GM21526 (cell line): Measurements from ENCODE around the gene FEV.

Source experiments
- ATAC-seq: cut with Tn5 transposase; IDR thresholded peaks from one replicate; pipeline ENCODE4 v1.9.1; 2021; ENCODE audit warnings: moderate library complexity; ENCODE audit not compliant: unreplicated experiment, low FRiP score

Gene FEV

GRCh38 chr2:218985021-218985324, at the start of gene FEV:
Gene FEV, minus strand, starts transcription at chr2:218985184. Its CDS starts 109 bp downstream, at chr2:218985075.
- no peak for ATAC-seq

DNA sequence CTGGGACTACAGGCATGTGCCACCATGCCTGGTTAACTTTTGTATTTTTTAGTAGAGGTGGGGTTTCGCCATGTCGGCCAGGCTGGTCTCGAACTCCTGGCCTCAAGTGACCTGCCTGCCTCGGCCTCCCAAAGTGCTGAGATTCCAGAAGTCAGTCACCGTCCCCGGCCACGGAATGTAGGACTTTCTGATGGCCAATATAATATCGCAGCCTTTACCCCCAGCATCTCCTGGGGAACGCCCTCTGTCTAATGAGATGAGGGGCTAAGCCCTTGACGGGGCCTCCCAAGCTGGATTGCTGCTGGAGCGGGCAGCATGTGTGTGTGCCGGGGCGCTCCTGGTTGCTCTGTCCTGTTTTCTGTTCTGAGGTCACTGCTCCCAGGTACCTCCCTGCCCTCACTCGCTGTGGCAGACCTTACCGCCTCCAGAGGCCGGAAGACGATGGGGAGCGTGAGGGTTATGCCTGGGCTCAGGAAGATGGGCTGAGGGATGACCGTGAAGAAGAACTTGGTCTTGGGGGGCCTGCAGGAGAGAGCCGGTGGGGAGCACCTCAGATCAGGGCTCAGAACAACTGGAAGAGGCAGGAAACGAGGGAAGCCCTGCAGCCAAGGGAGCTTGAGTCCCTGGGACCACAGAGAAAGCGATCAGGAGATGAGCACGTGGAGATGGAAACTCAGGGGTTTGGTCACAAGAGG, 47.2 kb upstream of the FEV start:
- ATAC-seq: no peak

DNA sequence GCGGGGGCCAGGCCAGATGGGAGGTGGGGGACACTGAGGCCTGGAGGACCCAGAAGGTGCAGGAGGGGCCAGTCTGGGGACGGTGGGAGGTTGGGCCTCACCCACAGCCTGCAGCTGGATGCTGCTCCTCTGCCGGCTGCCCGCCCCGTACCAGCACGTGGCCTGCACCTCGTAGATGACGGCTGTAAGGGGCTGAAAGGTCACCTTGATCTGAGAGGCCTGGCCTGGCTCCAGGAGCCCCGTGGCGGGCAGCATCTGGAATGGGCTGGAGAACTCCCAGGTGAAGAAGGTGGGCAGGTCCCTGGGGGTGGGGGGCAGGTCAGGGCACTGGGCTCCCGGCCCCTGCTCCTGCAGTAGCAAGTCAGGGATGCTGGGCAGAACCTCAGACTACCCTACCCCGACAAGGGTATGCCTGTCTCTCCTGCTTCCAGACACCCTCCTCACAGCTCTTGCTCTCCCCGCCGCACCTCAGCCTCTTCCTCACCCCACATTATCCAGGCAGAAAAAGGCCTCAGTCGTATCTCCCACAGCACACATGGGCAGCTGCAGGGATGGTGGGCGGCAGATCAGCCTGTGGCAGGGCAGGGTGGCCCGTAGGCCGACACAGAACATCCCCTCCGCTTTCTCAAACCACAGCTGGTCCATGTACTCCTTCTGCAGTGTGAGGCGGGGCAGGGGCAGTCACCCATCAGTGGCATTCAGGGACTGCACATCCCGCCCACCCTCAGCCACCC, 46.2 kb upstream of the FEV start:
- ATAC-seq: no peak

- ATAC-seq: no peak
Measured at GRCh38 chr2:219030177-219030940, 45.4 kb upstream of the FEV start.

DNA sequence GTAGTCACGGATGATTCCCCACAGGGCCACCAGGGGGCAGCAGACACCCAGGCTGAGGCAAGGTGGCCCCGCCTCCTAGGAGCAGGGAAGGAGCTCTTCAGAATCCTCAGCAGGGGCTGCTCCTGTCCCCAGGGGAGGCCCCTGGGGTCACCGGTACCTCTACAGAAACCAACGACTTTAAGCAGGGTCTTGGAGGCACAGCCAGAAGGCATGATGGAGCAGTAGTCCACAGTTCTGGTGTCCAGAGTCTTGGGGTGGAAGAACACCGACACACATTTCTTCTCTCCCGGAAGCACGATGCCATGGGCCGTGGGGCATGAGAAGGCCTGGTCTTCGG, 44.8 kb upstream of the FEV start:
- ATAC-seq: no peak

DNA sequence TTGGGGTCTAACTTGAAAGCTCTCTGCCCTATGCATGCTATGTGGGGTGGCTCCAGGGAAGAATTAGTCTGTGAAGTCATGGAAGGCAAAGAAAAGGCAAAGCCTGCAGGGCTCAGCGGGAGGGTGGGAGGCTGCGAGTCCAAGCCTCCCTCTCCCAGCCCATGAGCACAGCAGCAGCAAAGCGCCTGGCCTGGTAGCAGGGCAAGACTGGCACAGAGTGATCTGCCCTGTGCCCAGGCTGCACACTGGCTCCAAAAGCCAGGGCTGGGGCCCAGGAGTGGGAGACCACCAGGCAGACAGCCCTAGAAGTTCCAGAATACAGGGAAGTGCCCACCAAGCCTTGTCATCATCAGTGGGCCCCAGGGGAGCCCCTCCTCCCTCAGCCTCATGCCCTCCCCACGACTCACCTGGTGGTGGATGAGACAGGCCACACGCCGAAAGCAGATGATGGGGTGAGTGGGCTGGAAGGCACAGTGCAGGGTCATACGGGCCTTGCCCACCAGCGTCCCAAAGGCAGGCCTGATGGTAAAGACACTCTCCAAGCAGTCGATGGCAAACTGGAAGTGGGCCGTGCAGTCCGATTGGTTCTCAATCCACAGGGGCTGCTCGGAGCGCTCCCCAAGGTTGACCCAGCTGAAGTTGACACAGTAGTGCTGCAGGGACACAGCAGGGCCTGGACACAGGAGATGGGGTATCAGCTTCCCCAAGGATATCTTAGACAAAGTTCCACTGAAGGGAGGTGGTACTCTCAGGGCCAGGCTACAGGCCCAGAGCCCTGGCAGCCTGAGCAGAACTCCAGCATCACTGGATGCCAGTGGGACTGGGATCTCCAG, 44.2 kb upstream of the FEV start:
- ATAC-seq: no peak

- ATAC-seq: no peak
Measured at GRCh38 chr2:219028141-219028540, 43.2 kb upstream of the FEV start.

- ATAC-seq: no peak
Measured at GRCh38 chr2:219027511-219028055, 42.6 kb upstream of the FEV start.

DNA sequence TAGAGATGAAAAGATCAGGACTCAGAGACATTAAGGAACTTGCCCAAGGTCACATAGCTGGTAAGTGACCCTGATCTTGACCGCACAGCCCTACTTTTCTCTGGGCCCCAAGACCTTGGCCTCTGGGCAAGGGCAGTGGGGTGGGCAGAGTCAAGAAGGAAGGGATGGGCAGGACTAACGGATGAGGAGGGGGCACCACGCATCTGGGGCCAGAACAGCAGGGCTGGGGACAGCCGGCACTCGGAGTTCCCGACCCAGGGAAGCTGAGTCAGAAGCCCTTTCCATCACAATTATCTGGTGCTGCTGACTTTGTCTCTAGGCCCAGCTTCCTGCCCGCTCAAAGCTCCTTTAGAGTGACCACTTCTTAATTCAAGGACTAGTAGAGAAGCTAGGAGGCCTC, 42.0 kb upstream of the FEV start:
- no peak for ATAC-seq

GRCh38 chr2:219025637-219026585, 40.9 kb upstream of the FEV start:
- no peak for ATAC-seq

GRCh38 chr2:219024059-219024458, 39.1 kb upstream of the FEV start:
- no peak for ATAC-seq

DNA sequence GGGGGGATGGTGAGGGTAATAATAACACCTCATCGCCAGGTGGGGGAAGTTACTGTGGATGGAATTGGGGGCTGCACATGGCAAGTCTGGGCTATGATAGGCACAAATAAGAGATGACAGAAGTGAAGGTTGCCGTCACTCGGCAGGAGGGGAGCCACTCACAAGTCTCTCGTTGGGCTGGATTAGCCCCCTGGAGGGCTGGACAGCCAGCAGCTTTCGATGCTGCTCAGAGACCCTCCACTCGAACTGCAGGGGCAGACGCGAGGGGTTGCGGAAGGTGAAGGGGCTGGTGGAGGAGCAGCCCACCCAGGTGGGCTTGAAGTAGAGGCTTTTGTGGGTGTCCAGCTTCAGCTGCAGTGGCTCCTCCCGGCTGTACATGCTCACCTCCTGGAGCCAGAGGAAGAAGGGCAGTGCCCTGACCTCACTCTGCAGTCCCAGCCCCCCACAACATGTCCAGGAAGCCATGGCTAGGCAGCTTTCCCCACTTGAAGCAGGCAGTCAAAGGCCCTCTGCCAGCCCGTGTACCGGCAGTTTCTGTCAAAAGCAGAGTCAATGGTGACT, 38.1 kb upstream of the FEV start:
- no peak for ATAC-seq

GRCh38 chr2:219022616-219023015, 37.6 kb upstream of the FEV start:
- no peak for ATAC-seq

DNA sequence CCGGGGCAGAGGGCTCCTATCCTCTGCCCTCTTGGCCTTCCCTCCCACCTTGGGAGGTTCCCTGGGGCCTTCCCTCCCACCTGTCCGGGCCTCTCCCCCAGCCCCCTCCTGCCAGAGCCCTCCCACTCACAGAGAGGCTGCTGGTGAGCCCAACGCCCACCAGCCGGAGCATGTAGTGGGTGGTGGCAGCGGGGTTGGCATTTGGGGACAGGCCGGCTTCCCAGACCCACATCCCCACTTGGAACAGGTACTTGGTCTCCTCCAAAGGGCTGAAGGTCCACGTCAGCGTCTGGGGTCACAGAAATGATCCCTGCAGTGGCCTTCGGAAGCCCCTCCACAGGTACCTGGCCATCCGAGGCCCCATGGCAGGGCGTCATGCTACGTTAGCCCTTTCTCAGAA, 37.1 kb upstream of the FEV start:
- ATAC-seq: no peak

DNA sequence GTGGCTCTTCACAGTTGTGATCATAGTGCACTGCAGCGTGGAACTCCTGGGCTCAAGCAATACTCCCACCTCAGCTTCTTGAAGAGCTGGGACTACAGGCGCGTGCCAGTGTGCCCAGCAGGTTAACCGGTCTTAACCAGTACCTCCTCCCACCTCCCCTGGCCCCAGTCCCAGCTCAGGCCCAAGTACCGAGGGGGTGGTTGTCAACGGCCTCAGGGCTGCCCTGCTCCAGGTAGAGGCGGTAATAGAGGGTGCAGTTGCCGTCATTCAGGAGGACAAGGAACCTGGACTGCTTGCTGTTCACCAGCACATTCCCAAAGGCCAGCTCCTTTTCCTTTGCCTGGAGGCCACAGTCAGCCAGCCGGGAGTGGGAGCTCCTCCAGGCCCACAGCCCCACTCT, 36.6 kb upstream of the FEV start:
- no peak for ATAC-seq

DNA sequence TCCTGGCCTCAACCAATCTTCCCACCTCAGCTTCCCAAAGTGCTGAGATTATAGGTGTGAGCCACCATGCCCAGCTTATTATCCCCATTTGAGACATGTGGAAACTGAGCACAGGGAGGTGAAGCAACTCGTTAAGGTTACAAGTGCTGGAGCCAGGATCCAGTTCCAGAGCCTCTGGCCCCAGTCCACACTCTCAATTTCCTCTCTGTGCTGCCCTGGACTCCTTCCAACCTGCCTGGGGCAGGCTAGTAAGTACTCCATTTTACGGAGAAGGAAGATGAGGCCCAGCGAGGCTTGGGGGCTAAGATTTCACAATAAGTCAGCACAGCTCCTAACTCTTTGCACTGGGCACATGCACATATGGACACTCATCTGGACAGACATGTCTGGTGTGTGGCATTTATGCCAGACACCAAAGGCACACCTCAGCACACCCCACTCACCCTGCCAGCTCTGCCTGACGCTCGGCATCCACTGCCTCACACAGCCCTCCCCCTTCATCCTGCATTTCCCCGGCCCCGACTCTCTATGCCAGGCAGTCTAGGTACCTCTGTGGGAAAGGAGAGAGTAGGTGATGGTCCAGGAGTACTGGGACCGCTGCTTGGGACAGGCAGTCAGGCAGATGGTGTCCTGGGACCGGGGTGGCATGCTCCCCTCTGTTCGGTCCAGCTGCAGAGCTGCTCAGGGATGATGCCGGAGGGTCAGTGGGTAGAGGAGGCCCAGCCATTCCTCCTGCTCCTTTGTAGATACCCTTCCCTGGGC, 35.8 kb upstream of the FEV start:
- no peak for ATAC-seq

GRCh38 chr2:219019436-219019835, 34.5 kb upstream of the FEV start:
- no peak for ATAC-seq

DNA sequence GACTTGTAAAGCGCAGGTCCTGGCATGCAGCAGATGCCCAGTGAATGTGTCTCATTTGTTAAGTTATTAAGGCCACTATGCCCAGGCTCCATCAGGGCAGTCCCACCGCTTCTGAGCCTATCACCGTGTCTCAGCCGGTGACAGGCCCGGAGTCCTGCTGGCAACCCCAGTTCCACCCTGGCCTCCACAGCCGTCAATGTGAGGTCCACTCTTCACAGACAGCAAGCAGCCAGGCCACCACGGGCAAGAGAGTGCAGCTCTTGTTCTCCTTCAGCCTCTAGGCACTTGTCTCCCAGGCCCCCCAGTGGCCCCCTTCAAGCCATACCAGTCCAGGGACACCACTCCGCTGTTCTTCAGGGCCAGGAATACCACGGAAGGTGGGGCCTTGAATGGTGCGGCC, 33.7 kb upstream of the FEV start:
- ATAC-seq: no peak

GRCh38 chr2:219018286-219018685, 33.3 kb upstream of the FEV start:
- no peak for ATAC-seq
